NCI-H345 treated with DMSO at 0.1 percent for 48 hours (cell line): ENCODE measurements around the gene SAMD3.
"Not testable (repeated sequence)": the region's sequence is repeated elsewhere in the genome, so short reads cannot be mapped to it uniquely, and the experiment has no call there.

Source experiments
- DNase-seq: peaks from one replicate; lab custom pipeline; 2025; ENCODE audit not compliant: unreplicated experiment; lab: John Stamatoyannopoulos, UW

Gene SAMD3

DNA sequence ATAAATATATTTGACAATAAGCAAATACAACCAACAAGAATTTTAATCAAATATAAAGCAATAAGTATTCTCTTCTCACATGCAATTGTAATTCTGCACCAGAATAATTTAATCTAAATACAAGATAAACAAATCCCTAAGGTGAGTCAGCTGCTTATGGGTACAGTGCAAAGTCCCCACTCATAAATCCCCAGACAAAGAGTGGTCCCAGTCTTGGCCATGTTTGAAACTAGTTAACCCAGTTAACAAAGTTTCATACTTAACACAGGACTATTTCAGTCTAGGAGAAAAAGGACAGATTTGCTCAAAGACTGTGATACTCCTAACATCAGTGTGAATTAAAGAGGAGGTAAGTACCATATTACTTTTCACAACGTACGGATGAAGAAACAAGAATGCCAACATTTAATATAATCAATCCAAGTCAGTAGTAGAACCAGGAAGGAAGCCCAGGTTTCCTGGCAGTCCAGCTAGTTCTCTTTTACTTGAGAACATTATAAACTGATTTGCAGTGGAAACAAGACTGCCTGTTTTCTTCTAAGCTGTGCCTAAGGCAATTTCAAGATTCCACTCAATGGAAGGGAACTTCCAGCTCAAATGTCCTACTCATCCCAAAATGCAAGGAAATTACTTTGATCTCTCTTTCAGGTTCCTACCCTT, 10.4 kb downstream of the SAMD3 start:
- DNase-seq = no peak

- no peak for DNase-seq
Observed at GRCh38 chr6:130211691-130212090, 11.1 kb downstream of the SAMD3 start.

GRCh38 chr6:130207979-130208649, 14.6 kb downstream of the SAMD3 start:
- DNase-seq = no peak

DNA sequence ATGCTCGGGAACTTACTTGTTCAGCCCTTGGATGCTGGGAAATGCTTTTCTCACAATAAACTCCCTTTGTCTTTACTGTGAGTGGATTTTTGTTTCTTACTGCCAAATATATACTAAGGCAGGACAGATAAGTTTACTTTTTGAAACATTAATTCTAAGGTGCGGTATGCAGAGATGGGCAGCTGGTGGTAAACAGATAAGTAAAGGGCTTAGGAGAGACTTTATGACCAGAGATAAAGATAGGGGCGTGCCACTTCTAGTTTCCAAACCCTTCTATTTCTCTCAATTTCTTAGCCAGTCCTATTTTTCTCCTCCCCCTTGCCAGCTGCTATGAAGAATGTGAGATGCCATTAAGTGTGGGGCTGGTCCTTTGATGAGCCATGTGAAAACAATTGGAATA, 16.3 kb downstream of the SAMD3 start:
- no peak for DNase-seq

GRCh38 chr6:130204322-130204721, 18.4 kb downstream of the SAMD3 start:
- no peak for DNase-seq

DNA sequence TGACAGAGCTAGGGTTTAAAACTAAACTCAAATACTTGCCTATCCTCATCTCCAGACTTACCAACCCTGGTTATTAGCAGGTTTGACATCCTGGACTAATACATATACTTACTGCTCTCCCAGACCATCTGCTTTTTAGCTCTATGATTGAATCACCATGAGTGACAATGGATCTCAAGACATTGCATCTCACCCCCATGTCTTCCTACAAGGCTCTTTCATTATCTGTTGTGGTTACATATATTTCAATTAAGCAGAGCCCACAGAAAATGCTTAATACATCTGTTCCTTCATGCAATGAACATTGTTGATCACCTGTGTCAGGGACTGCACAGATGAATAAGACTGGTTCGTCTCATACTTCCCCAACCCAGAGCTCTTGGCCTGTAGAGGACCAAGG, 19.4 kb downstream of the SAMD3 start:
- no peak for DNase-seq

DNA sequence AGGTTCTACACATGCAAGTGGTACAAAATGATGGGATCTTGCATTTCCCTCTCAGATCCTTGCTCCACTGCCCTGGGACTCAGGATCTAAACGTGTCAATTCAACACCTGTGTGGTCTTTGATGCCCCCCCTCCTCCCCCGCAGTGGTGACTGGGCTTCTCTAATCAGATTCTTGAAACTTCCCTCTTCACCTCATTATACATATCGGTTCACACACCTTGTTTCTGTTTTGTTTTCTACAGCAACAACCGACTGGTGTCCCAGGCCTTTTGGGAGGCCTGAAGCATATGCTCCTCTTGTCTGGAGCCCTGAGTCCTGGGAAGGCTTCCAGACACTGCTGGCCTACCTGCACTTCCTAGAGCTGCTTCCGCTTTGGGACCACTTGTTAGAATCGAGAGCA, 20.0 kb downstream of the SAMD3 start:
- no peak for DNase-seq

GRCh38 chr6:130200020-130200419, 22.7 kb downstream of the SAMD3 start:
- no peak for DNase-seq

DNA sequence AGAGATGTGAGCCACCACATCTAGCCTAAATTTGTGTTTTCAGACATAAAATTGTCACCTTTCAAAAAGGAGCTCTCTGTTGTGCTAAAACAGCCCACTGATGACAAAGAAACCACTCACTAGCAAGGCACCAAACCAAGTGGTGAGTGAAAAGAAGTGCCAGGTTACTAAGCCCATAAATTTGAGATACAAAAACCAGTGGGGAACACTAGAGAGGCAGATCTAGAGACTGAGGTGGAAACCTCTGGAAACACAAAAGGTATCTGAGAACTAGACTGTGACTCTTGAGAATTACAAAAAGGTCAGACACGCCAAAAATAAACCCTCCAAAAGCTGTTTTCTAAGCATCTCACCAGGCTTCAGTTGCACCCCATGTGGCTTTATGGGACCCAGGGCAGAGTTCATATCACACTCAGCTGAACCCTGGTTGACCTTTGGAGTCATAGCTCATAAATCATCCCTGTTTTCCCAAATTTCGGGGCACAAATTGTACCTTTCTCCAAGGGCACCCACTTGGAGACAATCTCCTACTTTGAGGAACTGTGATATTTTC, 24.2 kb downstream of the SAMD3 start:
- DNase-seq = no peak

- DNase-seq = not testable (repeated sequence)
Observed at GRCh38 chr6:130197816-130198482, 24.8 kb downstream of the SAMD3 start.

DNA sequence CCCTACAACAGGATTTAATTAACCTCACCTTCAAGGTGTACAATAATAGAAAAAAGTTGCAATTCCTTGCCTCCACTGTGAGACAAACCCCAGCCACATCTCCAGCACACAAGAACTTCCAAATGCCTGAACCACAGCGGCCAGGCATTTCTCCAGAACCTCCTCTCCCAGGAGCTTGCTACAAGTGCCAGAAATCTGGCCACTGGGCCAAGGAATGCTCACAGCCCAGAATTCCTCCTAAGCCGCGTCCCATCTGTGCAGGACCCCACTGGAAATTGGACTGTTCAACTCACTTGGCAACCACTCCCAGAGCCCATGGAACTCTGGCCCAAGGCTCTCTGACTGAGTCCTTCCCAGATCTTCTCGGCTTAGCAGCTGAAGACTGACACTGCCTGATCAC, 28.3 kb downstream of the SAMD3 start:
- DNase-seq = not testable (repeated sequence)

GRCh38 chr6:130190701-130191690, 31.8 kb downstream of the SAMD3 start:
- DNase-seq = no peak

- no peak for DNase-seq
Observed at GRCh38 chr6:130189531-130190397, 33.0 kb downstream of the SAMD3 start.

DNA sequence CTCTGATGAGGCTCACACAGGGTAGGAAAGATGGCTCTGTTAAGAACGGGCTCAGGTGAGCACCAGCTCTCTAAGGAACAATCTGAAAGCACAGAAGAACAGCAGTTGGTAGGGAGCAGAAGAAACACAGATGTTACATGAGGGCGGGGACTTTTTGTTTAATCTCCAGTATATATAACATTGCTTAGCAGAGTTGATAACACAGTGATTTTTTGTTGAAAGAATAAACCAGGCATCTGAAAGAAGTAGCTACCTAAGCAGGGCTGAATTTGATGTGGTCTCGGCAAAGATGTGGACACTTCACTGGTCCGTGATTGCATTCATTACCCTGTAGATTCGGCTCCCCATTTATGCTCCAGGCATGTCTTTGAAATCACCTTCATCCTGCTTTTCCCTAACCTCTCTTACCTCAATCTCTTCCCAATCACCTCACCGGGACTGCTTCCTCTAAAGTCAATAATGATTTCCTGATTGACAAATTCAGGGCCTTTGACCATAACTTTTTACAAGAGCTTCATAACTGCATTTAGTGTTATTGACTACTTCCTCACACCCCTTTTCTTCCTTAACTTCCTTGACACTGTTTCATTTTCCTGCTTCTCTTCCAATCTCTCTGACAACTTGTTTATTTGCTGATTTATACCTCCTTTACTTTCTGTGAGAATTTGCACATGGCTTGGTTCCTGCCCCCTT, 34.4 kb downstream of the SAMD3 start:
- no peak for DNase-seq

GRCh38 chr6:130187335-130188206, 35.2 kb downstream of the SAMD3 start:
- DNase-seq = no peak

- no peak for DNase-seq
Observed at GRCh38 chr6:130185658-130186057, 37.1 kb downstream of the SAMD3 start.

DNA sequence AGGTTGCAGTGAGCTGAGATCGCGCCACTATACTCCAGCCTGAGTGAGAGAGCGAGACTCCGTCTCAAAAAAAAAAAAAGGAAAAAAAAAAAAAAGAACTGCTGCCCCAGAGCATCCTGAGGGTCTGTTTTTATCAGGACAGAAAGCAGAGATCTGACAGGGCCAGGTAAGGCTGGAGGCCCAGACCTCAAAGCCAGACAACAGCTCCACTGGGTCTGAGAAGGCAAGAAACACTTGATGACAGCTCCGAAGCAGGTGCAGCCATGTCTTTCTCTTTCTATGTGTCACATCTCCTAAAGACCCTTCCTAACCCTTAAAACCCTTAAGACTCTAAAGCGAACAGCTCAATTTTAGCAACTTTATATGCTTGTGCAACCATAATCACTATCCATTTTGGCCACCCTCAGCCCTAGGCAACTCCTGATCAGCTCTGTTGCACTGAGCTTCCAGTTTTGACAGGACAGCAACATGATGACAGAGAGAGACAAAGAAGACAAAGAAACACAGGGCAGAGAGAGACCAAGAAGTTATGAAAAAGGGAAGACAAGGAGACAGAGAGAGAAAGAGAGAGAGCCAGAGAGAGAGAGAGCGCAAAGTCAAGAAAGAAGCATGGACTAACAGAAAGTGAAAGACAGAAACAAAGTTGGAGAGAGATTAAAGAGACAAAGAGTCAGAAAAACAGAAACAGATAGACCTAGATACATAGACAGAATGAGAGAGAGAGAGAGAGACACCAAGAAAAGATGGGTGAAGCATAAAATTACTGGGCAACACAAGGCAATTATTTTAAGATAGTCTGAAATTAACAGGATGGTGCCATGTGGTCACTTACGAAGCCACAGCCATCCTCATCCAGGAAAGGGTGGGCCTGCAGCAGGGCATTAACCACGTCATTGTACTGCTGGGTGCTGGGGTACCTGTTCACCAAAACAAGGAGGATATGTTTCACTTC, 39.2 kb downstream of the SAMD3 start:
- no peak for DNase-seq
